Activated CD8-positive, alpha-beta memory T cell treated with anti-CD3 and anti-CD28 coated beads, Interleukin-2, amount 50 U/mL, for 4 hours (primary cell): ENCODE data around the gene ENPP7.

Experiments used
- DNase-seq: peaks from one replicate; pipeline ENCODE4 v3.0.0-alpha.2; 2020

ENPP7 gene

DNA sequence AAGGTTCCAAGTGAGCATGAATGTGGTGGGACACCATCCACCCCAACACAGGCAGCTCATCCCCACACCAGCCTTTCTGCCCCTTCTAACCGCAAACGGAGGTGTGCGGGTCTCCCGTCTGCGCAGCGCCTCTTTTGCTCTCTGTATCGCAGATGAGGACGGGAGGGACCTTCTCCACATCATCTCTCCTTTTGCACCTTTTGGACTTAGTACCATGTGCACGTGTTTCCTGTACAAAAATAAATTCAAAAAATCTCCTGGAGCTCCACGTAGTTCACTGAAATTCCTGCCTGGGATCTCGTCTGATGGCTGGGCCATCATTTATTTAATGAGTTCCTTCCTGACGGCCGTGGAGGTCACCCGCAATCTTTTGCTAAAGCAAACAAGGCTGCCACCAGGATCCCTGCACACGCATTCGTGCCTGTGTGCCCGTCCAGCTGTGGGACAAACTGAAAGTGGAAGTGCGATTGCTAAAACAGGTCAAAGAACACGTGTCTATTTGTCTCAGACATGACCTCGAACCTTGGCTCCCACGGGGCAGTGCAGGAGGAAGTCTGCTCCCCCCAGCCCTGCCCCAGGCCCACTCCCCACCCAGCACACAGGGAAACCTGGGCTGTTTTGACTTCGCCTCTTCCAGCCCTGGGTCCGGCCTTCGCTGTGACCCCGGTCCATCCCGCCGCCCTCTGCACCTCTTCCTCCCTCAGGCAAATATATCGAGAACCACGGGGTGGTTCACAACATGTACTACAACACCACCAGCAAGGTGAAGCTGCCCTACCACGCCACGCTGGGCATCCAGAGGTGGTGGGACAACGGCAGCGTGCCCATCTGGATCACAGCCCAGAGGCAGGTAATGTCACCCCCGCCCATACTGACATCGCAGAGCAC, 2.3 kb downstream of the ENPP7 start:
- no peak for DNase-seq

DNA sequence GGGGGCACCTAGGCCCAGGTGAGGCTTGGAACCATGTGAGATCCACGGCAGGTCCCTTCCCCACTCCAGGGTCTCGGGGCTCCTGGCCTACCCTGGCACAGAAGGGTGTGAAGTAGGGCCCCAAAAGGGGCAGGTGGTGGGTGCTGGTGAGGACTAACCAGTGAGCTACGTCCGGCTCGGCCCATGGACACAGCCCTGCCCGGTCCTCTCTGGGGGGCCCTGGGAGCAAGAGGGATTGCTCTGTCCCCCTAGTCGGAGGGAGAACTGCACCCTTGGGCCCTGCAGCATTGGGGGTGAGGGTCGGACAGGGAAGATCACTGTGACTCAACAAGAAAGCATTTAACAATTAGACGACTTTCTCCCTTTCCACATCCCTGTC, 2.9 kb downstream of the ENPP7 start:
- no peak for DNase-seq

DNA sequence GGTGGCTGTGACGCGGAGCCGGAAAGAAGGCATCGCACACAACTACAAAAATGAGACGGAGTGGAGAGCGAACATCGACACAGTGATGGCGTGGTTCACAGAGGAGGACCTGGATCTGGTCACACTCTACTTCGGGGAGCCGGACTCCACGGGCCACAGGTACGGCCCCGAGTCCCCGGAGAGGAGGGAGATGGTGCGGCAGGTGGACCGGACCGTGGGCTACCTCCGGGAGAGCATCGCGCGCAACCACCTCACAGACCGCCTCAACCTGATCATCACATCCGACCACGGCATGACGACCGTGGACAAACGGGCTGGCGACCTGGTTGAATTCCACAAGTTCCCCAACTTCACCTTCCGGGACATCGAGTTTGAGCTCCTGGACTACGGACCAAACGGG, 4.4 kb downstream of the ENPP7 start:
- DNase-seq = no peak

DNA sequence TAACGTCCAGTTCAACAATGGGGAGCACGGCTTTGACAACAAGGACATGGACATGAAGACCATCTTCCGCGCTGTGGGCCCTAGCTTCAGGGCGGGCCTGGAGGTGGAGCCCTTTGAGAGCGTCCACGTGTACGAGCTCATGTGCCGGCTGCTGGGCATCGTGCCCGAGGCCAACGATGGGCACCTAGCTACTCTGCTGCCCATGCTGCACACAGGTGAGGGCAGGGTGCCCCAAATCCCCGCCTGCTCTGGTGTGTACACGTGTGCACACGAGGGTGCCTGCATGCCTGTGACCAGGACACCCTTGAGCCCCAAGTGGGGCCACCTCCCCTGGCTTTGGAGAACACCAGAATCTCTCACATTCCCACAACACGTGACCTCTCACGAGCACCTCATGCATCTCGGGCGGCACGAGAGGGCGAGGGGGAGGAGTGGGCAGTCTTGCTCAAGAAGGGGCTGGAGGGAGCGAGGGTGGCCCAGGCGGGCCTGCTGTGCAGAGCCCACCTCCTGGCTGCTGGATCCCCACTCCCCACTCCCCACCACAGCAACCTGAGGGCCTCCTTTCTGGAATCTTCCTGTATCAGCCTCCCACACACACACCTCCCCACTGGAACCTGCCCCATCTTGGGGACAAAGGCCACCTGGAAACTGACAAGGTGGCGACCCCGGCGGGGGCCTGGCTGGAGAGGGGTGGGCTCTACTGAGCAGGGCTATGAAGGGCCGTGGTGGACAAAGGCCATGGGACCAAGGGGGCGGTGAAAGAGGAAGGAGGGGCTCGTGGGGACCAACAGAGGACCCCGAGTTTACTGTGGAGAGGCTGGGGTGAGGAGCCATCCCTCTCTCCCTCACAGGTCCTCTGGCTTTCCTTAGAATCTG, 6.5 kb downstream of the ENPP7 start:
- no peak for DNase-seq

DNA sequence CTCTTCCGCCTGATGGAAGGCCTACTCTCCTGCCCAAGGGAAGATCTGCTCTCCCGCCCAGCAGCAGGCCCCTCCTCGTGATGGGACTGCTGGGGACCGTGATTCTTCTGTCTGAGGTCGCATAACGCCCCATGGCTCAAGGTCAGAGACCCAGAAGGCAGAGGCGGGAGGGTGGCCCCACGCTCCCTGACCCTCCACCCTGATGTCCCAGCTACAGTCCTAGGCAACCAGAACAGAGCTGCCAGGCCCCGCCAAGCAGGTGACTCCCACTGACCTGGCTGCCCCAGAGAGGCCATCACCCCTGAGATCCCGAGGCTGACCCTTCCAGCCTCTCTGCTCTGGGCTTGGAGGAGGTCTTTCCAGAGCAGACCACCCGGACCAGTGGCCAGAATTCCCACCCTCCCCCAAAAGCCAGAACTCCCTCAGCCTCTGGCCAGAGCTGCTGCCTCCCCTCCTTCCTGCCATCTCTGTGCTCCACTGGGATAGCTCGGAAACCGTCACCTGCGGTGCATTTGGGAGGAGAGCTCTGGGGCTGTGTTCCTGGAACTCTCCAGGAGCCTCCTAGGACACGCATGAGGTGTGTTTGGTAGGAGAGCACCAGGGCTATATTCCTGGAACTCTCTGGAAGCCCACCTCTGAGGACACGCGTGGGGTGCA, 7.3 kb downstream of the ENPP7 start:
- no peak for DNase-seq

DNA sequence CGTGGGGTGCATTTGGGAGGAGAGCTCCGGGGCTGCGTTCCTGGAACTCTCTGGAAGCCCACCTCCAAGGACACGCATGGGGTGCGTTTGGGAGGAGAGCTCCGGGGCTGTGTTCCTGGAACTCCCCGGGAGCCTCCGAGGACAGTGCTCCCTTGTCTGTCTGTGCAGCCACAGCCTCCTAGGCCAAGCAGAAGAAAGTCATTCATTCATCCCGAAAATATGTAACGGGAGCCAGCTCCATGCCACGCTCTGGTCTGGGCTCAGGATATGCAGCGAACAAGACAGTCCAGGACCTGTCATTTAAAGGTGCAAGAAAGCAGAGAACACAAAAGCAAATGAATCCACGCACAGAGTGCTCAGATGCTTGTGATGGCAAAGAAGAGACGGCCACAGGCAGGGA, 7.9 kb downstream of the ENPP7 start:
- no peak for DNase-seq

DNA sequence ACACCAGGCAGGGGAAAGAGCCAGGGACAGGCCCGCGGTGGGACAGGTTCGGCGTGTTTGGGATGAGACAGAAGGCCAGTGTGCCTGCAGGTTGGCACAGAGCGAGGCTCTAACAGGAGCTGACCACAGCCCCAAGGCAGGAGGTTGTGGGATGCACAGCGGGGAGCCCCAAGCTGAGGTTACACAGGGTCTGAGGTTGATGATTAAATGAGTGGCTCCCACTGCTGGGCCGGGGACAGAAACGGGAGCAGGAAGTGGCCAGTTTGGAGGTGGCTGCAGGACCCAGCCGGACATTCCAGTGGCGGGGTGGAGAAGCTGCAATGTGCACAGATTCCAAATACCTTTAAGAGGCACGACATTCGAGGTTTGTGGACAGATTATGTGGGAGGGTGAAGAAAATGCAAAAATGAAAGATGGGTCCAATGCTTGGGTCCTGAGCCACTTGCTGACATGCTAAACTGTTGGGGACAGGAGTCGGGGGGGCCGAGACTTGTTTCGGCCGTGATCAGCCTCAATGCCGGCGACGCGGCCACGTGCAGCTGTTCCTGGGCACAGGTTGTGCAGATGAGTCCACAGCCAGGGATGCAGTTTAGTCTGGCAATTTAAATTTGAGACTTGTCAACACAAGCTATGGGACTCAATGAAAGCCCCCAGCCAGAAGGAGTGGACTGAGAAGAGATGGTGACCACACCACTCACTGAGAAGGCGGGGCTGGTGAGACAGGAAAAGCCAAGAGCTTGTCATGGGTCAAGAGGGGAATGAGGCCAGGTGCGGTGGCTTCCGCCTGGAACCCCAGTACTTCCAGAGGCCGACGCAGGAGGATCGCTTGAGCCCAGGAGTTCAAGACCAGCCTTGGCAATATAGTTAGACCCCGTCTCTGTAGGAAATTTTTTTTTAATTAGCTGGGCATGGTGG, 8.7 kb downstream of the ENPP7 start:
- no peak for DNase-seq

DNA sequence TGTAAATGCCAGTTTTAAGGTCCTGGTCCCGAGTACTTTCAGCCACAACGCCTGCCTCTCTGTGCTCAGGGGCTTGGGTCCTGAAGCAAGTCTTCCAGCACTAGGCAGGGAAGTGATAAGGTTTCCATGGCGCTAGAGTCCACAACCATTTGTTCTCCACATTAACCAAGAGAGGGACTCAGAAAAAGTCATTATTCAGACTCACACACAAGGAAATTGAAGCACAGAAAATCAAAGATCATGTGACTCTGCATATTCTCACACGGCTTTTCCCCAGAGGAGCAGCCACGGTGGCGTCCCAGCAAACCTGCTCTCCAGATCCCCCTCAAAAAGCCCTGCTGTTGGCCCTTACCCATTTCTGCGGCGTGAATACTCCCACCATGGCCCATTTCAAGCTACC, 9.7 kb downstream of the ENPP7 start:
- DNase-seq = no peak

DNA sequence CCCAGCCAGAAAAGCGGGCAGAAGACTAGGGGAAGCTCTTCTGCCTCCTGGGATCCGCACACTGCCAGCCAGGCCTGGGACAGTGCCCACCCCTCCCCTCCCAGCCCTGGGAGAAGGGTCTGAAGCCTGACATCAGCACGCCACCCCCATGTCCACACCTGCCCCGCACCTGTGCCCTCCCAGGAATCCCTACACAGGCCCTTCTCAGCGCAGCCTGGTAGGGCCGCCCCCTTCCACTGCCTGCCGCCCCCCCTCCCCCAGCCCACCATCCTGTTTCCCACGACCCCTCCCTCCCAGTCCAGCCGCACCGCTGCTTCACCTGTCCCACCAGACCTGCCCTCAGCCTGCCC, 10.6 kb downstream of the ENPP7 start:
- DNase-seq = no peak

DNA sequence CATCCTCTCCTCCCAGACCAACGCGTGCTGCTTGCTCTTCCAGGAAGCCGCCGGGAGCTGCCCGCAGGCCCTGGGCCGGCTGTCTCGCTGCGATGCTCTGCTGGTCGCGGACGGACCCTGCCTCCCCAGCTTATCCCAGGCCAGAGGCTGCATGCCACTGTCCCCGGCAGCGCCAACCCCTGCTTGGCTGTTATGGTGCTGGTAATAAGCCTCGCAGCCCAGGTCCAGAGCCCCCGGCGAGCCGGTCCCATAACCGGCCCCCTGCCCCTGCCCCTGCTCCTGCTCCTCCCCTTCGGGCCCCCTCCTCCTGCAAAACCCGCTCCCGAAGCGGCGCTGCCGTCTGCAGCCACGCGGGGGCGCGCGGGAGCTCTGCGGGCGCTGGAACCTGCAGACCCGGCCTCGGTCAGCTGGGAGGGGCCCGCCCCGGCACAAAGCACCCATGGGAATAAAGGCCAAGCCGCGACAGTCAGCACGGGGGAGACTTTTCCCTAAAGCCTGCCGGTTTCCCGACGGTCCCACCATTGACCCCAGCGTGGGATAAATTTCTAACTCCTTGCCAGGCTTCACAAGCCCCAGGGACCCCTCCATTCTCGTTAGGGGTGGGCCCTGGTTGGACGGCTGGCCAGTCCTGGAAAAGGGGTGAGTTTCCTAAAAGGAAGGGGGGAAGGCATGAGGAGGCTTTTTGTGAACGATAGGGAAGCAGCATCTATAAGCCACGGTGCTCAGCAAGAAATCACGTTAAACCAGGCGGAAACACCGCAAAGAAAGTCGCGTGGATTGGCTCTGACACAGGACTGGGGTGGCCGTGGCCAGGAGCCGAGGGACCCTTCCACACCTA, 11.2 kb downstream of the ENPP7 start:
- peak; percentile 76 for DNase-seq

DNA sequence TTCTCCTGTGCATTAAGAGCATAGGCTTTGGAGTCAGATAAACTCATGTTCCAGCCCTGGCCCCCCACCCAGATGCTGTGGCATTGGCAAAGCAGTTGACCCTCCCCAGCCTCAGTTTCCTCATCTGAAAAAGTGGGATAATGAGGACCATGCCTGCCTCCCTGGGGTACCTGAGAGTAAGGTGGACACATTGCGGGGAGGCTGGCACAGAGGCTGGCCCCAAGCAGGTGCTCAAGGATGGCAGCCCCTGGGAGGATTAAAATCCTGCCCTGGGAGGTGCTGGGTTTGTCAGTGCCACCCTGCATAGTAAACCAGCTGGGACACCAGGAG, 11.8 kb downstream of the ENPP7 start:
- no peak for DNase-seq

DNA sequence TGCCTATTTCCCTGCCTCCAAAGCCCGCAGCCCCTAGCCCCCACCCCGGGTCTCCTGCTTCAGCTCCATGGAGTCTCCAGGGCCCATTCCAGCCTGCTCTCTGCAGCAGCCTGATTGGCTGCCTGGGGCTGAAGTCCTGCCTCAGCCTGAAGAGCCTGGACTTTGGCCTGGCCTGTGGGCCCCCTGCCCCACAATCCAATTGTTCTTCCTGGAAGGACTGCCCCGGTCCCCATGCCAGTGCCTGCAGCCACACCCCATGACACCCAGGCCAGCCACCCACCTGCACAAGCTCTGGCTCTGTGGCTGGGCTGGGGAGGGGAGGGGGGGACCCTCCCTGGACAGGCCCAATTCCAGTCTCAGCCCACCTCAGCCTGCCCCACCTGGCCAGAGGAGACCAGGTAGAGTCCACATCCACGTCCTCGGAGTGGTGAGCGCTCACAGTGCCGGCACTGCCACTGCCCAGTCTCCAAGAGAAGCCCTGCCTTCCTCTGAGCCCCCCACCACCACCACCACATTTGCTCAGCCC, 12.3 kb downstream of the ENPP7 start:
- DNase-seq = no peak

DNA sequence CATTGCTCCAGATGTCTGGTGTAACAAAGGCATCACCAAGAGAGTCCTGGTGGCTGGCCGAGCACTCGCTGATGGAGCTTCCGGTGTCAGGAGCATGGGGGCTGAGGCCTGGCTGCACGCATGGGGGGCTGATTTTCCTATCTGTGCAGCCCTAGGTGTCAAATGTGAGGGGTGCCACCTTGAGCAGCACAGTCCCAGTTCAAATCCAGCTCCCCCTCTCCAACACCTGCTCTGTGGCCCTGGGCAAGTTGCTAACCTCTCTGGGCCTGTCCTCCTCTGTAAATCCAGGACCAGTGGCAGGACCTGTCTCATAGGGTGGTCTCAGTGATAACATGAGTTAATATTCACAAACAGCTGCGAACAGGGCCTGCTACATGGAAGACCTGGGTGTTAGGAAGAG, 12.9 kb downstream of the ENPP7 start:
- no peak for DNase-seq

DNA sequence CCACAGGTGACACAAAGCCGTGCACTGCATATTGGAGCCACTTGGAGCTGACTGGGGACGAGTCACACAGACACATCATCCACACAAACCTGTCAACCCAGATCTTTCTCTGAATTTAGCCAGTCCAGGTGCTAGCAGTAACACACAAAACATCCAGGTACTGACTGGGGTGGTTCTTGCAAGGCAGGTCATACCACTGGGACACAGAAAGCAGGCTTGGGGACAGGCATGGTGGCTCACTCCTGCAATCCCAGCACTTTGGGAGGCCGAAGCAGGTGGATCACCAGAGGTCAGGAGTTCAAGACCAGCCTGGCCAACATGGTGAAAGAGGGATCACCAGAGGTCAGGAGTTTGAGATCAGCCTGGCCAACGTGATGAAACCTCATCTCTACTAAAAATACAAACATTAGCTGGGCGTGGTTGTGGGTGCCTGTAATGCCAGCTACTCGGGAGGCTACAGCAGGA, 14.9 kb downstream of the ENPP7 start:
- DNase-seq = no peak

DNA sequence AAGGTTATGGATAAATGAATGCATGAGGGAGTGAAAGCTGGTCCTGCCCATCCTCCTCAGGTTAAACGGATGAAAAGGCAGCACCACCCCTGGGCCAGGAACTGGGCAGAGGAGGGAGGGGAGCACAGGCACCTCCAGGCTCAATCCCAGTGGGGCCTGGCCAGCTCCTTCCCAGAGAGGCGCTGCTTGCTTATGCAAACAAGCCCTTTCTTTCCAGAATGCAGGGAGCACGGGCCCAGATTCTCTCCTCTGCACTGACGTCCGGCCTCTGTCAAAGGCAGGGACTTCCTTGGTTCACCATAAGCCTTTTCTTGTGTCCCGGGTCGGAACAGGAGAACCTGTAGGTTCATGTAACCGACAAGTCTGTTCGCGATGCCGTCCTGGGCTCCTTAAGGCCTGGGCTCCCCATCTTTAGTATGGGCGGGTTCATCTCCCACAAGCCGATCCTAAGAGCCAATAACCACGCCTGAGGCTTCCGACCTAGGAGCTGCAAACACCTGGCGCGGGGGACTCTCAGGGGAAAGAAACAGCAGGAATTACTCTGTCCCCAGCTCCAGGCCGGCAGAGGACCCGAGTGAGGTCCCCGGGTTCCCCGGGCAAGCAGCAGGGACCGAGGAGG, 16.3 kb downstream of the ENPP7 start:
- no peak for DNase-seq

DNA sequence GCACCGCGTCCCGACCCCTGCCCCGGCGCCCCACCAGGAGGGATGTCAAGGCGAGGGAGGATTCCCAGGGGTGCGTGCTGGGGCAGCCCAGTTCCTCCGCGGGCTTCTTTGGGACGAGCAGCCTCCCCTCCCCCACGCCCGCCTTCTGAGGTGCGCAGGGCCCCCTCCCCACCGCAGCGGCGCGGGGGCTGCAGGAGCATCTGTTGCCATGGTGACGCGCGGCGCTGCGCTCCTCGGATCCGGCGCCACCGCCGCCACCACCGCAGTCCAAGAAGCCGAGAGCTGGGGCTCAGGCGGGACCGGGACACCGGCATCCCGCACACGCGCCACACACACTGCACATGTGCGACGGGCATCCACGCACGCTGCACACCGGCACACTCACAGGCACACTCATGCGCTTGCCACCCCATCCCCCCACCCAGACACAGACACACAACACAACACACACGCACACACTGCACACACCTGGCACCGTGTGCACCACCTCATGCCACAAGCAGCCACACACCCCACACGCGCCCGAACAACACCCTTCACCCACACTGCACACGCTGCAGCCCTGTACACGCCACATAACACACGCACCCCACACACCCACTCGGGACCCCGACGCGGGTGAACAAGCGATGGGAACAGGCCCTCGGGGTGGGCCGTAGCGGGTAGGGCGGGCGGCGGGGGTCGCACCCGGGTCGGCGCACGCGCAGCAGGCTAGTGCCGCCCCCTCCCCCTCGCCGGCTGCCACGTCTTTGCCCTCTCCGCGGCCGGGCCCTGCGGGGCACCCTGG, 17.0 kb downstream of the ENPP7 start:
- no peak for DNase-seq

DNA sequence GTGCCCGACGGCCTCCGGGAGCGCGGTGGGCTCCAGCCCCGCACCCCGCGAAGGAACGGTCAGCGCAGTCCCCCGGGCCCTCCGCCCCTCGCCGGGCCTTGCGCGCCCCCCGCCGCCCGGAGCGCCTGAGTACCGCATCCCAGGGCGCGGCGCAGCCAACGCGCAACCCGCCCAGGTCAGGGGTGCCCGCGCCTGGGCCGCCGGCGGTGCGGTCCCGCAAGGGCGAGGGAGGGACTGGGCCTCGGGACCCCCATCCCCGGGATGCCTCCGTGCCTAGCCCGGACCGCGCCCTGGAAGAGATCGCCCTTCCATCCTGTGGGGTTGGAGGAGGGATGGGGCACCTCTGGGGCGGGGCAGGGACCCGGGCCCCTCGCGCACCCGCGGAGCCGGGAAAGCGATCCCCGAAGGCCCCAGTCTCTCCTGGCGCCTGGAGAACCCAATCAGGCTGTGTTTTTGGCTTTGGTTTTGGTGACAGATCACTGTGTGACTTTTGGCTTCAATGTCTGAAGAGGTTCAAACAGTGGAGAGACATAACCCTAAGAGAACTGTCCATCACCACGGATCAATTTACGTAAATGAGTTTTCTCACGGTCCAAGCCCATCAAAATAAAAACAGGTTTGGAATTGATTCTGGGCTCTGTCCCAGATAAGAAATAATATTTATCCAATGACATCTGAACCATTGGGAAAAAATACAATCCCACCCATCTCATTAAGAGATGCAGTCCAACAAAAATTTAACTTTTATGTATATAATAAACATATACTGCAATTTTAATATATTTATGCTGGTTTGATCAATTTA, 17.8 kb downstream of the ENPP7 start:
- no peak for DNase-seq

DNA sequence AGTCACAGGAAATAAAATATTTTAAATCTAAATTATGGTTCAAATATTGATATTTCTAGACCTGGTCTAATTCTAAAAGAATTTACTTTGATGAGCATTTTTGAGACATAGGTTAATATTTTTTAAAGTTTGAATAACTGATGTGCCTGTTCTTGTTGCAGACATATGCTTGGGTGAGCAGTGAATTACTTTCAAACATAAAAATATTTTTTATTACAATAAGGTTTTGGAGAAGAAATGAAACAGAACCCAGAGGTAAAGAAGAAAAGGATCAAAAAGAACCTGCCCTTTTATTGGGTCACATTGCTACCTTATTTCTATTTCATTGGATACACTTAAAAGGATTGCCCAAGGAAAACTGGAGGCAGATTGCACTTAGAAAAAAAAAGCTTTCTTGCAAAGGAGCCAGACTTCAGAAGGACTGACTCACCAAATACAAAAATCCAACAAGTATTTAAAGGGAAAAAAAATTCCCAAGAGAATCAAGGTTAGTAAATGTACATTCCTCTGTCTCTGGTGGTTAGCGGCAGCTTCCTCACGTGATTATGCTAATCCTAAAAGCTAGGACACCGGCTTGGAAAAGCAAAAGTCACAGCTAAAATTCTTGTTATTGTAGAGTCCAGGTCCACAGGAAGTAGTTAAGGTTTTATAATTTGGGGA, 18.5 kb downstream of the ENPP7 start:
- no peak for DNase-seq

DNA sequence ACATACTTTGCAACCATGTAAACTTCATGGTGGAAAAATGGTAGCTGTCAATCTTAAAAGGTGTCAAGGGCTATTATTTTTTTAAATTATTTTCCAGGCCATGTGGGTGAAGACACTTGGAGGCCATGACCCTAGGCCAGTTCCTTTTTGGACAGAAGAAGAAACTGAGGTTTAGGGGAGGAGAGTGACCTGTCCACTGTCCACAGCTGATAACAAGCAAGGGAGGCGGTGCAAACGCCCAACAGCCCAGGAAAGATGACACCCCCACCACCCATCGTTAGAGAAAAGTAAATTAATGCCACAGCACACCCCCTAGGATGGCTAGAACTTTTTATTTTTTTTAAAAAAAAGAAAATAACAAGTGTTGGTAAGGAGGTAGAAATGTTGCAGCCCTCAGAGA, 19.2 kb downstream of the ENPP7 start:
- no peak for DNase-seq
